ENCODE data around the gene ZNF281.
"Not testable (repeated sequence)": the region's sequence is repeated elsewhere in the genome, so short reads cannot be mapped to it uniquely, and the experiment has no call there.

The ZNF281 gene

GRCh38 chr1:200363264-200363933, 46.4 kb downstream of the ZNF281 start:
- no peak for DNase-seq

GRCh38 chr1:200362421-200362820, 47.4 kb downstream of the ZNF281 start:
- no peak for DNase-seq

GRCh38 chr1:200359610-200360163, 50.1 kb downstream of the ZNF281 start:
- peak; percentile 87 for DNase-seq

- DNase-seq: not testable (repeated sequence)
Measured at GRCh38 chr1:200357925-200358324, 51.9 kb downstream of the ZNF281 start.

- DNase-seq: no peak
Measured at GRCh38 chr1:200355801-200356200, 54.0 kb downstream of the ZNF281 start.
